Pancreas (tissue), 10 donors: ENCODE data around the gene PXYLP1. TPM values are rescaled to one million over a fixed set of nuclear protein-coding genes. Genes with fewer than 3 reads are reported as not detected.

ENCODE experiments used
- ATAC-seq, 4 donors: fragments of 200-7000 bp; cut with Tn5 transposase; one replicate each; pipeline versions ENCODE4 v1.8.0 to v1.9.1; 2020; ENCODE audit warnings: mild to moderate bottlenecking in 4 of 4, moderate library complexity in 4 of 4
- DNase-seq, 6 donors: peaks; one replicate each; pipeline ENCODE4 v3.0.0-alpha.2; 2020
- FAIRE-seq: peaks from 2 replicates; lab custom pipeline; 2012; peaks lifted over from hg19 to GRCh38; lab: Jason Lieb, UNC
- H3K27ac ChIP-seq, 4 donors: fragments of 200-600 bp; sonication (generic); 1 replicate in 3 of 4; 2 replicates in 1 of 4; pipeline versions ENCODE4 v1.5.0 to v1.8.0; 2020
- H3K27me3 ChIP-seq, 4 donors: fragments of 200-600 bp; one replicate each; pipeline ENCODE4 v1.8.0; 2021
- H3K36me3 ChIP-seq, 3 donors: fragments of 200-600 bp; sonication (generic) in 1 of 3; one replicate each; pipeline versions ENCODE4 v1.5.0 to v1.8.0; 2020 to 2021
- H3K4me1 ChIP-seq, 3 donors: fragments of 200-600 bp; one replicate each; pipeline ENCODE4 v1.8.0; 2021
- H3K4me3 ChIP-seq, 4 donors: fragments of 200-600 bp; sonication (generic) in 2 of 4; one replicate each; pipeline versions ENCODE4 v1.5.0 to v1.8.0; 2020 to 2021
- H3K9me3 ChIP-seq, 4 donors: fragments of 200-600 bp; one replicate each; pipeline ENCODE4 v1.8.0; 2021
- WGBS, 2 donors: extraction: QIAGEN DNeasy Blood & Tissue Kit; methylation state at CpG; one replicate each; pipeline ENCODE4 v1.1.7; 2013; 5-methylcytosine and 5-hydroxymethylcytosine counted together
- intact Hi-C, 3 donors: fragments of 100-400 bp; cut with DNase I; formaldehyde crosslinking; loops; one replicate each; pipeline versions ENCODE4 v1.11.1 to v1.14.2; 2022
- polyA plus RNA-seq, 2 donors: library from polyadenylated mRNA; stranded (reverse); fragments of 200-250 nt; gene quantifications; one replicate each; pipeline ENCODE4 v1.2.3, GENCODE V29; 2013
- total RNA-seq, 6 donors: library from RNA; stranded (reverse); fragmentation: NEBNext Ultra II Directional in 4 of 6; extraction: Animal tissue kit (Norgen Biotek cat#: 25700) in 4 of 6; gene quantifications; one replicate each; pipeline versions ENCODE4 v1.2.1 to v1.2.4, GENCODE V29; 2021 to 2023
- TF ChIP-seq, protein P1 (sequence below), 4 donors: fragments of 200-600 bp; sonication (generic) in 3 of 4; IDR thresholded peaks; one replicate each; pipeline versions ENCODE4 v1.5.0 to v1.8.0; 2021; ENCODE audit warnings: antibody characterized with exemption in 4 of 4
- donor health status: healthy with polysubstance abuse.
- donor health status: DM: no; HTN: no; CAD: no; lungs with moderate emphysema.
- donor health status: DM: no; HTN: no; CAD: no.
- donor health status: control.
- donor health status: control.
- donor health status: Bipolar disorder and iron deficiency.
- donor health status: DM: yes; HTN: yes; CAD: no.
- donor health status: DM: no; HTN: no; CAD: no.
- donor health status: DM: no; HTN: no; CAD: no.
- donor health status: DM: yes; HTN: yes; CAD: no.

PXYLP1 gene
- total and polyA plus RNA-seq, 8 donors, result 6.0 to 11.6 (median 7.7) TPM

DNA sequence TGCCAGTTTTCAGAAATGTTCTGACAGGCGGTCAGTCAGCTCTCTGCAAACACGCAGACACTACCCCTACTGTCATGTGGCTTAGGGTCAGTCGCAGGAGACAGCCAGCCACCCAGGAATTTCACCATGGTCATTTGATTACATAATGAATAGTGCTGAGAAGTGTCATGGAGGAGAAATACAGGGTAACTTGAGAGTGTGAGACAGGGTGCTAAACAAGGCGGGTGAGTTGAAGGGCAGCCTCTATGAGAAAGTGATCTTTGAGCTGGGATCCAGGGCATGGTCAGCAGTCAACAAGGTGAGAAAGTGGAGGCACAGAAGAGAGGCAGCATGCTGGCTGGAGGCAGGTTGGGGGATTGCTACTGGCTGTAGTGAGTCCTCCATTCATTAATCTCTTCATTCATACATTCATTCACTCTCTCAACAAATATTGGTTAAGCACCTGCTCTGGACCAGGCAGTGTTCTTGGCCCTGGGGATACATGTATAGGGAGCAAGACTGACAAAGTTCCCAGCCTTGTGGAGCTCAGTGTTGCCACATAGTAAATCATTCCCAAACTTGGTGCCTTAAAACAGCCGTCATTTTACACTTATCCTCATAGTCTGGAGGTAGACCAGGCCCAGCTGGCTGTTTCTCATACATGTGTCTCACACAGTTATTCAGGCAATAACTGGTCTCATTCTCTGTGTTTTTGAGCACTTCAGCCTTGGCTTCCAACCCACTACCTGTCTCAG lies 14.8 kb downstream of the PXYLP1 start:
- Histone ChIP-seq H3K27me3 (no peaks in the 10 kb centered on the region), H3K4me3 (no peak overlapping the region), H3K9me3 (no peaks in the 10 kb centered on the region), H3K27ac (peak overlapping the region; percentile 35 to 74 (median 46)), H3K36me3 (no peaks in the 10 kb centered on the region), H3K4me1 (peaks cover 3 to 15% (median 12%) of the 10 kb centered on the region in 3 donors)
- TF ChIP-seq, protein P1, sequence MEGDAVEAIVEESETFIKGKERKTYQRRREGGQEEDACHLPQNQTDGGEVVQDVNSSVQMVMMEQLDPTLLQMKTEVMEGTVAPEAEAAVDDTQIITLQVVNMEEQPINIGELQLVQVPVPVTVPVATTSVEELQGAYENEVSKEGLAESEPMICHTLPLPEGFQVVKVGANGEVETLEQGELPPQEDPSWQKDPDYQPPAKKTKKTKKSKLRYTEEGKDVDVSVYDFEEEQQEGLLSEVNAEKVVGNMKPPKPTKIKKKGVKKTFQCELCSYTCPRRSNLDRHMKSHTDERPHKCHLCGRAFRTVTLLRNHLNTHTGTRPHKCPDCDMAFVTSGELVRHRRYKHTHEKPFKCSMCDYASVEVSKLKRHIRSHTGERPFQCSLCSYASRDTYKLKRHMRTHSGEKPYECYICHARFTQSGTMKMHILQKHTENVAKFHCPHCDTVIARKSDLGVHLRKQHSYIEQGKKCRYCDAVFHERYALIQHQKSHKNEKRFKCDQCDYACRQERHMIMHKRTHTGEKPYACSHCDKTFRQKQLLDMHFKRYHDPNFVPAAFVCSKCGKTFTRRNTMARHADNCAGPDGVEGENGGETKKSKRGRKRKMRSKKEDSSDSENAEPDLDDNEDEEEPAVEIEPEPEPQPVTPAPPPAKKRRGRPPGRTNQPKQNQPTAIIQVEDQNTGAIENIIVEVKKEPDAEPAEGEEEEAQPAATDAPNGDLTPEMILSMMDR (IDR thresholded peaks at IDR 0.05), result no peak
- FAIRE-seq (no peak), ATAC-seq (peak; percentile 80 to 94 (median 90)), DNase-seq (peak in 4 of 6 donors; percentile 48 to 68 (median 61))
- 71 to 79% methylated on average over 5 of the region's 5 CpGs for WGBS, 2 donors
- intact Hi-C loops, result no loop called here

DNA sequence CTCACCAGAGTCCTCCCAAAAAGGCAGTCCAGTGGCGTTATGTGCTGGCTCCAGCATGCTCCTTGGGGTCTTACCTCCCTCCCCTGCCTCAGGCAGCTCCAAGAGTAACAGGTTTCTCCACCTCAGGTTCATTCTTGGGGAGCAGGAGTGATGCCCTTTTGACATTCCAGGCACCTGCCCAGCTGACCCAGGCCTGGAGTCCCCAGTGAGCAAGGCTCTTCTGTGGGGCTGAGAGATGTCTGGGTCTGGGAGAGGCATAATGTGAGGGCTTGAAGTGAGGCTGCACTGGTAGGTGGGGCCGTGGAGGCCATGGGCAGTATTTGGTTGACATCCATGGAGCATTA lies 15.3 kb downstream of the PXYLP1 start:
- WGBS, 2 donors, result 58 to 76% methylated on average over 2 of the region's 2 CpGs

DNA sequence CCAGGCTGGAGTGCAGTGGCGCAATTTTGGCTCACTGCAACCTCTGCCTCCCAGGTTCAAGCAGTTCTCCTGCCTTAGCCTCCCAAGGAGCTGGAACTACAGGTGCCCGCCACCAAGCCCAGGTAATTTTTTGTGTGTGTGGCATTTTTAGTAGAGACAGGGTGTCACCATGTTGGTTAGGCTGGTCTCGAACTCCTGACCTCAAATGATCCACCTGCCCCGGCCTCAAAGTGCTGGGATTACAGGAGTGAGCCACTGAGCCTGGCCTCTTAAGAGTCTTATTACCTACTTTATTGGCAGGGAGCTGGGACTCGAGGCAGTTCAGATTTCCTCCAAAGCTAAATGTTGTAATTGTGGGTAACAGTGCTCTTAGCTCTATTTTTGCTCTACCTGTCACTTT lies 16.4 kb downstream of the PXYLP1 start:
- Histone ChIP-seq H3K4me1 (peaks cover 3 to 15% (median 12%) of the 10 kb centered on the region in 3 donors), H3K27me3 (no peaks in the 10 kb centered on the region), H3K9me3 (no peaks in the 10 kb centered on the region), H3K4me3 (no peak overlapping the region), H3K27ac (no peak overlapping the region), H3K36me3 (no peaks in the 10 kb centered on the region)
- no peak for DNase-seq
- WGBS, 2 donors, result 91 to 94% methylated on average over 5 of the region's 5 CpGs
- intact Hi-C loops, result no loop called here
- ATAC-seq, result no peak
- FAIRE-seq, result no peak
- TF ChIP-seq, protein P1 (IDR thresholded peaks at IDR 0.05), result no peak

More for the DNA sequence above, 15.3 kb downstream of the PXYLP1 start:
- TF ChIP-seq, protein P1 (IDR thresholded peaks at IDR 0.05), result no peak
- Histone ChIP-seq H3K27ac (peak overlapping the region; percentile 35 to 74 (median 46)), H3K36me3 (no peaks in the 10 kb centered on the region), H3K4me1 (peaks cover 3 to 15% (median 12%) of the 10 kb centered on the region in 3 donors), H3K9me3 (no peaks in the 10 kb centered on the region), H3K27me3 (no peaks in the 10 kb centered on the region), H3K4me3 (no peak overlapping the region)
- intact Hi-C loops, result no loop called here
- FAIRE-seq, result no peak
- peak in 1 of 4 donors; percentile 5 for ATAC-seq
- no peak for DNase-seq

DNA sequence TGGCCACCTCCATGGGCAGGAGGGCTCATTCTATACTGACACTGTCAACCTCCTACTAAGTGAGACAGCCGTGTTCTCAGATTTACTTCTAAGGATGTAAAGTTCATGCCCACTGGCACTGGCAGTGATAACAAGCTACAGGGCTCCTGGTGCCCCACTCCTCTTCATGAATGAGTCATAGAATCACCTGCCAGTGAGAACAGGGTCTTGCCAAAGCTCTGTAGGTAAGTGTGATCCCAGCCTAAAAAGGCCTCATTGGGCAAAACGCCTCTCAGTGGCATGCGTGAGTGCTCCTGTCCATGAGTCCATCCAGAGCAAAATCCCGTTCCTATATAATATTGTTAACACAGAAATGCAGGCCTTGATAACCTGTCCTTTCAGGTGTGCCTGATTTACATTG lies 17.4 kb downstream of the PXYLP1 start:
- TF ChIP-seq, protein P1 (IDR thresholded peaks at IDR 0.05), result no peak
- Histone ChIP-seq H3K27ac (no peak overlapping the region), H3K27me3 (no peaks in the 10 kb centered on the region), H3K9me3 (no peaks in the 10 kb centered on the region), H3K4me1 (peaks cover 3 to 15% (median 12%) of the 10 kb centered on the region in 3 donors), H3K36me3 (no peaks in the 10 kb centered on the region), H3K4me3 (no peak overlapping the region)
- ATAC-seq (peak in 1 of 4 donors; percentile 49), FAIRE-seq (no peak), DNase-seq (no peak)
- intact Hi-C loops, result no loop called here
- WGBS, 2 donors, result 70 to 72% methylated on average over 4 of the region's 4 CpGs

DNA sequence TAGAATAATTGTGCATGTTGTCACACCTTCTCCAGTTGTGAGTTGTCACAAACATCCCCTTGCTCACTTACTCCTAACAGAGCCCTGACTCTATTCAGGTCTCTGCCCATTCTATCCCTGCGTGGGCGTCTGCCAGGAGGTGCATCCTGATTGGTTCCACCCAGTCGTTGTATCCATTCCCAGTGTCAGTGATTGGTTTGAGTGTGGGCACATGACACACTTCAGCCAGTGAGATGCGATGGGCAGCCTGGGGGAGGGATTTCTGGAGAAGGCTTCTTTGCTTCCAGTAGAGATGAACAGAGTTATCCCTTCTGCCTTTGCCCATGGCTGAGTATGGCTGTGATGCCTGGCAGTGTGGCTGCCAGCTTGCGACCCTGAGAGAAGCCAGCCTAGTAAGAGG lies 18.7 kb downstream of the PXYLP1 start:
- DNase-seq (no peak), ATAC-seq (no peak), FAIRE-seq (no peak)
- Histone ChIP-seq H3K4me1 (peaks cover 3 to 15% (median 12%) of the 10 kb centered on the region in 3 donors), H3K9me3 (no peaks in the 10 kb centered on the region), H3K27me3 (no peaks in the 10 kb centered on the region), H3K36me3 (no peaks in the 10 kb centered on the region), H3K4me3 (no peak overlapping the region), H3K27ac (no peak overlapping the region)
- 92 to 93% methylated on average over 5 of the region's 5 CpGs for WGBS, 2 donors
- intact Hi-C loops, result no loop called here
- TF ChIP-seq, protein P1 (IDR thresholded peaks at IDR 0.05), result no peak
